ENCODE results near the gene MOK.
A peak's percentile ranks its signal among the peaks of the same experiment; 100 is the strongest.

MOK gene

DNA sequence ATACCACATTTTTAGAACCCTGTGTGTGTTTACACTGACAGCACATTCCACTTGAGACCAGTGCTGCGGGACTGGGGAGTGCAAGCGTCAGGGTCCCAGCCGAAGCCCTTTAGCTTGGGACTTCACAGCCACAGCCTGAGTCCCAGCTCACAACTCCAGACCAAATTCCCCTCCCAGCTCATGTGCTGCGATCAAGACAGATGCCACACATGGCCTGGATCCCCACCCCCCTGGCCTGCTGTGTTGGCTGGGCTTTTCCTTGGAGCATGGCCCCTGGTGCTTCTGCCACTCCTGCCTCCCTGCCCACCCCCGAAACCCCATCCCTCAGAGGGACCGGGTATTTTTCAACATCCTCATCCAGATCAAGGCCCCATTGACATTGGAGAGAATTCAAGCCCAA, 101.6 kb downstream of the MOK start:
- no peak for DNase-seq (ENCODE audit: low read depth)

- DNase-seq (ENCODE audit: low read depth): no peak
Observed at GRCh38 chr14:102202944-102203343, 102.0 kb downstream of the MOK start.

DNA sequence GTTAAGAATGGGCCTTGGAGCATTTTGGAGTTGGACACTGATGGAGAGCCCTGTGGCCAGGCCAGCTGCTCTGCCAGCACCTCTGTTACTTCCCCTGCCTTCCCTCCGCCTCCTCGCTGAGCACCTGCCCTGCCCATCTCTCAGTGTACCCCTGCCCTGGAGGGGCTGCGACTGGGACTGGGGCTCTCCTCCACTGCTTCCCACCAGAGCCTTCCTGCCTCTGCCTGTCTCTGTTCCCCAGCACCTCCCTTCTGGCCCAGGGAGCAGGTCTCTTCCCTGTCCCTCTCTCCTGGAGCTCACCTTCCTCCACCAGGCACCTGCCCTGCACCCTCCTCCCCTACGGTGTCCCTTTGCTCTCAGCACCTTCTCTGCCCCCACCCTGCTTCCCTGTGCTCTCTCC, 103.2 kb downstream of the MOK start:
- no peak for DNase-seq (ENCODE audit: low read depth)

- DNase-seq (ENCODE audit: low read depth): no peak
Observed at GRCh38 chr14:102201353-102201738, 103.6 kb downstream of the MOK start.

DNA sequence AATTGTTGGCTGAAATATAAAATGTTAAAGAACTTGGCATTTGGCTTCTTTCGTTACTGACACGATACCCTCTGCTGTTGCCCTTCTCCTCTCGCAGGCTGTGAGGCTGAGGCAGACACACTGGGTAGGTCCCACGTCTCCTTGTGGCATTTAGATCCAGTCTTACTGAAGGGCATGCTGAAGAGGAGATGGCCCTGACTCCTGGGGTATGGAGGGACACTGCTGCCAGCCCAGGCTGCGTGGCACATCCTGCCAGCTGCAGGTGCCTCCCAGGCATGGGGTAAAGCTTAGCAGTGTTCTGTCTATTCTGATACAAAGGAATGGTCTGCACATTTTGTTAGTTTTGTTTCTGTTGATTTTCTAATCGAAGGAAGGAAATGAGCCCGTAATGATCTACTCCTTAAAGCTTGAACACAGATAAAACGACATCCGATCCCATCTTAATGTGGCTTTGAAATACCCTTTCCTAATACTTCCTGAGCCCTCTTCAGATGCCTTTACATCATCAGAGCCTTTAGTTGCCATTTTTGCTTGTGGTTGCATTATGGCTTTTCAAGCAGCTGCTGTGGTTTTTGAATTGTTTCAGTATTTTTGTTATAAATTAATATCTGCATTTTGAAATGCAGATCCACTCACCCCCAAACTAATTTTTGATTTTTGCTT, 104.1 kb downstream of the MOK start:
- no peak for DNase-seq (ENCODE audit: low read depth)

GRCh38 chr14:102197317-102197853, 107.6 kb downstream of the MOK start:
- DNase-seq (ENCODE audit: low read depth): no peak

DNA sequence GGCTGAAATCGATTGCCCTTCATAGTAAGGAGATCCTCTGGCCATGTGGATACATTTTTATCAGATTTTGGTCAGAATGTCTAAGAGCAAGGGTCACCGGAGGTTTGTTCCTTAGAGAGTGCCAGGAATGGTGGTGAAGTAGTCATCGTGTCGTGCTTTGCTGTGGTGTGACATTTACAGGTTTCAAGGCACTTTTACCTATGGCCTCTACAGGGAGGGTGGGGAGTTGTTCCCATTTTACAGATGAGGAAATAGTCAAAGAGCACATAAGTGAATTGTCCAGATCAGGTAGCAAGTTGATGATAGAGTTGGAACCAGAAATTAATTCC, 108.1 kb downstream of the MOK start:
- no peak for DNase-seq (ENCODE audit: low read depth)

- no peak for DNase-seq (ENCODE audit: low read depth)
Observed at GRCh38 chr14:102196039-102196901, 108.7 kb downstream of the MOK start.

GRCh38 chr14:102195446-102195845, 109.5 kb downstream of the MOK start:
- DNase-seq (ENCODE audit: low read depth): no peak

GRCh38 chr14:102194856-102195255, 110.1 kb downstream of the MOK start:
- DNase-seq (ENCODE audit: low read depth): no peak

- no peak for DNase-seq (ENCODE audit: low read depth)
Observed at GRCh38 chr14:102192840-102193502, 112.0 kb downstream of the MOK start.

DNA sequence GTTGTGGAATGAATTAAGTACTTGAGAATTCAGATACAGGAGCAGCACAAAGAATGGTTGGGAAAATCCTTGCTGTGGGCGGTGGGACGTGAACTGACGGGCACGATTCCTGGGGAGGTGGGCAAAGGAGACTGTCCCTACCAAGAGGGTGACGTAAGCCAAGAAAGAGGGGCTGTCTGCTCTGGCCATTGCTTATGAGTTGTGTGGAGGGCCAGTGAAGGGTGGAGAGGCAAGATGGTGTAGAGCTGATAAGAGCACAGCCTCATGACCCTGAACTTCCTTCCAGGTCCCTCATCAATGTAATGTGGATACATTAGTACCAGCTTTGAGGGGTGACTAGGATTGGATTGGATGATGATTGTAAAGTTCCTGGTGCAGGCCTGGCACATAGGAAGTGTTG, 115.1 kb downstream of the MOK start:
- no peak for DNase-seq (ENCODE audit: low read depth)

DNA sequence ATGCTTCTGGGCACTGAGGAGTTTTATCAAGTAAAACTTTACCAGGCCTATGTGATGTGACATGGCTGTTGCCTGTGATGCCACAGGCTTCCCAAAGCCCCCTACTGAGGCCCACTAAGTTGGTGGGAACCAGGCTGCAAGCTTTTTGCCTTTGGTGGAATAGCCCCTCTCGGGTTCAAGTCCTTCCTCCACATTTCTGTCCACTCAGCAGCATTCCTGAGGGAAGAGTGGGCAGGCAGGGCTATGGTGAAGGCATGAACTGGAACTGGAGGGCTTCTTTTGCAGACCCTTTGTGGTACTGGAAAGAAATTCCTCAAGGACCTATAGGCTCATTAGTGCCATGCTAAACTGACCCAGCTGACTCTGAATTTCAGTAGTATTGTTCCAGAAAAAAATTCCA, 116.8 kb downstream of the MOK start:
- DNase-seq (ENCODE audit: low read depth): no peak

DNA sequence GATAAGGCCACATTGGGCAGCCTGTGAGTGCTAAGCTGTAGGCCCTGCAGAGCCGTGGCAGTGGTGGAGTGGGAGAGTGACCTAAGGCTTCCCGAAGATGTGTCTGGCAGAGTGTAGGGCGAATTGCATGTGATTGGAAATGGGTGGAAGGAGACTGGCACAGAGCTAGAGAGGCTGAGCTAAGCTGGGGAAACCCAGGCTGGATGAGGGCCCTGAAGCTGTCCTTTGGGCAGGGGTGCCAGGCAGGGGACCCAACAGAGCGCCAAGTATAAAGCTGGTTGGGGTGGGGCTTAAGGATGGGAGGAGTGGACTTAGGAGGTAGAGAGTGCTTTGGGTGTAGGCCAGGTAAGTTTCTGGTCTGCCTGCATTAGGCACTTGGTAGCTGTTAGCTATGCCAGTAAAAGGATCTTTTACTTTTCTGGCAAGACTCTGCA, 117.4 kb downstream of the MOK start:
- DNase-seq (ENCODE audit: low read depth): no peak

- DNase-seq (ENCODE audit: low read depth): peak; percentile 68
Observed at GRCh38 chr14:102187044-102187443, 117.9 kb downstream of the MOK start.

DNA sequence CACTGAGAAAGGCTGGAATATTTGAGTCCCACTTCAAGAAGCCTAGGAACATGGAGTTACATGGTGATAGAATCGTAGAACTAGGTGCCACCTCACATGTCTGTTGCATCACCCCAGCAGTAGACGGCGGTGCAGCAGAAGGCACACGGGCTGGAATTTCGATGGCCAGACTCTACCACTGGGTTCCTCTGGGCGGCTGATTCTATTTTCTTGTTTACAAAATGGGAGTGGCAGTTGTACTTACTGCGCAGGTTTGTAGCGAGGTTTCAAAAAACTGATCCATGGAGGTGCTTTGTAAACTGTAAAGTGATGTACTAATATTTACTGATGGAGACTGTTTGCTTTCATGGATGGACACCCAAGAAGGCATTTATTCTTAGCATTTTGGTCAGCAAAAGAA, 119.6 kb downstream of the MOK start:
- DNase-seq (ENCODE audit: low read depth): no peak

GRCh38 chr14:102184316-102185035, 120.5 kb downstream of the MOK start:
- no peak for DNase-seq (ENCODE audit: low read depth)

DNA sequence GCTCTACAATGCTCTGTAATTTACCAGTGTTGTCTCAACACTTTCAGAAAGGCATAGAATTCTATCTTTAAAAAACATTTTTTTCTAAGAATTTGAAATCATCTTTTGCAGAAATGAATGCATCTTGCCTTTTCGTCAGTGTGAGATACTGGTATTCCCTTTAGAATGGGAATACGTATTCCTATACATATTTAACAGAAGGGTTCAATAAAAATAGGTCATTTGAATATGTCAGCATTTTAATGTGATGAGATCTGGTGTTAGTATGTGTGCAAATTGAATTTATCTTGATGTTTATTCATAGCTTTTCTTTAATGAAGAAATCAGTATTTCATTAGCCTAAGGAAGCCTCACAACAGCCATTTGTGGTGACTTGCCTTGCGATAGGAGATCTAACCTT, 121.1 kb downstream of the MOK start:
- no peak for DNase-seq (ENCODE audit: low read depth)

- no peak for DNase-seq (ENCODE audit: low read depth)
Observed at GRCh38 chr14:102182936-102183619, 121.9 kb downstream of the MOK start.

DNA sequence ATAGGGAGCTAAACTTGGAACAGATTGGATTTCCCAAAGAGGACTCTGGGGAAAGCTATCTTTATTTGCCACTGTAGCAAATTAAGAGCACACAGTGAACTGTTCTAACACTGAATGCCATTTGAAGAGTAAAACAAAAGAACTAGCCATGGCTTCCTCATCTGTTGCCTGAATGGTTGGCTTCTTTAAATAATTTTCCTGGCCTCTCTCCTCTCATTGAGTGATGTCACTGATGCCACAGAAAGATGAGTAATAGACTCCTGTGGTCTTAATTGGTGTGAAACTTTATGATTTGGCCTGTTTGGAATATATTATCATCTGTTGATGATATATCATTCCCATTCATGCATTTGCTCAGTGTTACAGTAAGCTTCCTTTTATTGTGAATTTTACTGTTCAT, 122.8 kb downstream of the MOK start:
- DNase-seq (ENCODE audit: low read depth): peak; percentile 55

DNA sequence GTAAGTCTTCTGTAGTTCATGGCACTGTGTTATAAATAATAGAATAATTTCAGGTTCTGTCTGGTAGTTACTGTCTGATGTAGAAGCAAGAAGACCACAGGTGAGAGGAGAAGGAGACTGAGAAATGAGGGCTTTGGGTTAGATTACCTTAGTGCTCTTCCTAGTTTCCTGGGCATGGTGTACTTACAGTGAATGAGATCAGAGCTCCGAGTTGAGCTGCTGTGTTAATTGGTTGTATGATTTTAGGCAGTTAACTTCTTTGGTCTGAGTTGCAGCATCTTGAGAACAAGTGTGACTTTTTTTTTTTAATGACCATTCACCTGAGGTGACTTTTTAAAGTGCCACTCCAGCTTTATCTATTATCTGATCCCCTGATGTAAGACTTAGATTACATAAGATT, 123.8 kb downstream of the MOK start:
- no peak for DNase-seq (ENCODE audit: low read depth)

Measured in GM04504 (cell line).